ENCODE results near the gene ABO. TPM values are rescaled to one million over a fixed set of nuclear protein-coding genes. Genes with fewer than 3 reads are reported as not detected.
"Not testable (repeated sequence)": the region's sequence is repeated elsewhere in the genome, so short reads cannot be mapped to it uniquely, and the experiment has no call there.

The ABO gene
- total and polyA plus RNA-seq, 9 donors = 0.13 to 8.1 (median 2.9) TPM

GRCh38 chr9:133290751-133291302 is 15.8 kb upstream of the ABO start:
- WGBS (ENCODE audit: insufficient coverage) = no CpG with 5 or more reads among the region's 2 CpGs
- Histone ChIP-seq H3K4me3 (ENCODE audit: low read length) (no peak overlapping the region), H3K27me3 (ENCODE audit: control insufficient read depth, insufficient read depth, low read length) (peaks cover 5% of the 10 kb centered on the region), H3K27ac (ENCODE audit: low read length) (no peak overlapping the region), H3K9me3 (replicated peaks; ENCODE audit: control insufficient read depth, low read depth, low read length) (peaks cover 7% of the 10 kb centered on the region), H3K4me1 (ENCODE audit: control insufficient read depth, insufficient read depth, low read length) (no peaks in the 10 kb centered on the region), H3K36me3 (ENCODE audit: control insufficient read depth, insufficient read depth, low read length) (no peaks in the 10 kb centered on the region)
- DNase-seq = no peak

GRCh38 chr9:133286523-133286922 is 11.5 kb upstream of the ABO start:
- no peak for DNase-seq
- Histone ChIP-seq H3K27me3 (ENCODE audit: control insufficient read depth, insufficient read depth, low read length) (no peaks in the 10 kb centered on the region), H3K4me1 (ENCODE audit: control insufficient read depth, insufficient read depth, low read length) (no peaks in the 10 kb centered on the region), H3K9me3 (replicated peaks; ENCODE audit: control insufficient read depth, low read depth, low read length) (peaks cover 7% of the 10 kb centered on the region), H3K36me3 (ENCODE audit: control insufficient read depth, insufficient read depth, low read length) (no peaks in the 10 kb centered on the region), H3K27ac (ENCODE audit: low read length) (no peak overlapping the region), H3K4me3 (ENCODE audit: low read length) (no peak overlapping the region)
- WGBS (ENCODE audit: insufficient coverage) = no CpG with 5 or more reads among the region's 2 CpGs

- Histone ChIP-seq H3K9me3 (replicated peaks; ENCODE audit: control insufficient read depth, low read depth, low read length) (peaks cover 2% of the 10 kb centered on the region), H3K4me3 (ENCODE audit: low read length) (no peak overlapping the region), H3K27me3 (ENCODE audit: control insufficient read depth, insufficient read depth, low read length) (peaks cover 5% of the 10 kb centered on the region), H3K27ac (ENCODE audit: low read length) (no peak overlapping the region), H3K36me3 (ENCODE audit: control insufficient read depth, insufficient read depth, low read length) (no peaks in the 10 kb centered on the region), H3K4me1 (ENCODE audit: control insufficient read depth, insufficient read depth, low read length) (no peaks in the 10 kb centered on the region)
- 69% methylated on average over 4 of the region's 6 CpGs for WGBS (ENCODE audit: insufficient coverage)
- no peak for DNase-seq
Measured at GRCh38 chr9:133285252-133285775, 10.3 kb upstream of the ABO start.

- H3K27me3 ChIP-seq (ENCODE audit: control insufficient read depth, insufficient read depth, low read length) = peaks cover 11% of the 10 kb centered on the region
- no peaks in the 10 kb centered on the region for H3K36me3 ChIP-seq (ENCODE audit: control insufficient read depth, insufficient read depth, low read length)
- no peaks in the 10 kb centered on the region for H3K4me1 ChIP-seq (ENCODE audit: control insufficient read depth, insufficient read depth, low read length)
- H3K9me3 ChIP-seq (replicated peaks; ENCODE audit: control insufficient read depth, low read depth, low read length) = peaks cover 2% of the 10 kb centered on the region
- no peak overlapping the region for H3K4me3 ChIP-seq (ENCODE audit: low read length)
- 94% methylated on average over 8 of the region's 8 CpGs for WGBS (ENCODE audit: insufficient coverage)
- no peak overlapping the region for H3K27ac ChIP-seq (ENCODE audit: low read length)
- no peak for DNase-seq
Measured at GRCh38 chr9:133284362-133284761, 9.4 kb upstream of the ABO start.

GRCh38 chr9:133283255-133284032 is 8.4 kb upstream of the ABO start:
- not testable (repeated sequence) for H3K9me3 ChIP-seq (replicated peaks; ENCODE audit: control insufficient read depth, low read depth, low read length); H3K4me1 ChIP-seq (ENCODE audit: control insufficient read depth, insufficient read depth, low read length); H3K27ac ChIP-seq (ENCODE audit: low read length); DNase-seq; H3K4me3 ChIP-seq (ENCODE audit: low read length); H3K36me3 ChIP-seq (ENCODE audit: control insufficient read depth, insufficient read depth, low read length)
- peaks cover 14% of the 10 kb centered on the region for H3K27me3 ChIP-seq (ENCODE audit: control insufficient read depth, insufficient read depth, low read length)
- WGBS (ENCODE audit: insufficient coverage) = 90% methylated on average over 6 of the region's 16 CpGs

- Histone ChIP-seq H3K4me3 (ENCODE audit: low read length) (no peak overlapping the region), H3K27ac (ENCODE audit: low read length) (no peak overlapping the region), H3K27me3 (ENCODE audit: control insufficient read depth, insufficient read depth, low read length) (peaks cover 22% of the 10 kb centered on the region), H3K4me1 (ENCODE audit: control insufficient read depth, insufficient read depth, low read length) (no peaks in the 10 kb centered on the region), H3K9me3 (replicated peaks; ENCODE audit: control insufficient read depth, low read depth, low read length) (peaks cover 3% of the 10 kb centered on the region), H3K36me3 (ENCODE audit: control insufficient read depth, insufficient read depth, low read length) (no peaks in the 10 kb centered on the region)
- WGBS (ENCODE audit: insufficient coverage) = 86% methylated on average over 2 of the region's 7 CpGs
- DNase-seq = no peak
Measured at GRCh38 chr9:133282464-133283238, 7.7 kb upstream of the ABO start.

- H3K36me3 ChIP-seq (ENCODE audit: control insufficient read depth, insufficient read depth, low read length) = no peaks in the 10 kb centered on the region
- peaks cover 3% of the 10 kb centered on the region for H3K9me3 ChIP-seq (replicated peaks; ENCODE audit: control insufficient read depth, low read depth, low read length)
- peaks cover 44% of the 10 kb centered on the region for H3K27me3 ChIP-seq (ENCODE audit: control insufficient read depth, insufficient read depth, low read length)
- WGBS (ENCODE audit: insufficient coverage) = 83% methylated on average over 5 of the region's 5 CpGs
- no peak overlapping the region for H3K27ac ChIP-seq (ENCODE audit: low read length)
- no peak for DNase-seq
- no peak overlapping the region for H3K4me3 ChIP-seq (ENCODE audit: low read length)
- no peaks in the 10 kb centered on the region for H3K4me1 ChIP-seq (ENCODE audit: control insufficient read depth, insufficient read depth, low read length)
Measured at GRCh38 chr9:133280392-133280791, 5.4 kb upstream of the ABO start.

GRCh38 chr9:133278161-133279114 is 3.4 kb upstream of the ABO start:
- H3K27me3 ChIP-seq (ENCODE audit: control insufficient read depth, insufficient read depth, low read length) = peaks cover 60% of the 10 kb centered on the region
- WGBS (ENCODE audit: insufficient coverage) = 98% methylated on average over 3 of the region's 12 CpGs
- H3K4me3 ChIP-seq (ENCODE audit: low read length) = no peak overlapping the region
- DNase-seq = no peak
- H3K9me3 ChIP-seq (replicated peaks; ENCODE audit: control insufficient read depth, low read depth, low read length) = peaks cover 3% of the 10 kb centered on the region
- H3K4me1 ChIP-seq (ENCODE audit: control insufficient read depth, insufficient read depth, low read length) = no peaks in the 10 kb centered on the region
- H3K27ac ChIP-seq (ENCODE audit: low read length) = no peak overlapping the region
- no peaks in the 10 kb centered on the region for H3K36me3 ChIP-seq (ENCODE audit: control insufficient read depth, insufficient read depth, low read length)

GRCh38 chr9:133277467-133277866 is 2.5 kb upstream of the ABO start:
- no peaks in the 10 kb centered on the region for H3K36me3 ChIP-seq (ENCODE audit: control insufficient read depth, insufficient read depth, low read length)
- H3K4me3 ChIP-seq (ENCODE audit: low read length) = no peak overlapping the region
- no peaks in the 10 kb centered on the region for H3K4me1 ChIP-seq (ENCODE audit: control insufficient read depth, insufficient read depth, low read length)
- H3K9me3 ChIP-seq (replicated peaks; ENCODE audit: control insufficient read depth, low read depth, low read length) = peaks cover 3% of the 10 kb centered on the region
- DNase-seq = no peak
- peaks cover 66% of the 10 kb centered on the region for H3K27me3 ChIP-seq (ENCODE audit: control insufficient read depth, insufficient read depth, low read length)
- WGBS (ENCODE audit: insufficient coverage) = 80% methylated on average over 4 of the region's 4 CpGs
- H3K27ac ChIP-seq (ENCODE audit: low read length) = no peak overlapping the region
